ENCODE results near the gene BABAM2. TPM values are rescaled to one million over a fixed set of nuclear protein-coding genes. Genes with fewer than 3 reads are reported as not detected.

BABAM2 gene
- total and polyA plus RNA-seq, 9 of the 15 experiments (the other 6 are each of a cell fraction or from before 2014, with no cell fraction given): 10.9 to 37.4 (median 25.6) TPM

DNA sequence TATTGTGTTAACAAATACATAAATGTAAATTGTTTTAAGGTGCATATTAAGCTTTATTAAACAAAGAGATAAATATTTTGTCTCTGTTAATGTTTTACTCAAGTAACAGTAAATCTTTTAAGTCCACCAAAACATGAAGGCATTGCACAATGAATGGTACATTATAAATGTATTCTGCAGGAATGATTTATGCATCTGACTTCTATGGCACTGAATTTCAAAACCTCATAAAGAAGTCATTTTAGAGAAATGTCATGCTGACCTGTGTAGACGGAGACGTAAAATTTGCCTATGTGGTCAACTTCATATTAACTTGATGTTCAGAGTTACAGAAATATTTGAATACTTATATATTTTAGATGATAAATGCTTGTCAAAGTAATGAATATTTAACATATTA, 194.7 kb downstream of the BABAM2 start (continued):
- TF ChIP-seq, protein P1, sequence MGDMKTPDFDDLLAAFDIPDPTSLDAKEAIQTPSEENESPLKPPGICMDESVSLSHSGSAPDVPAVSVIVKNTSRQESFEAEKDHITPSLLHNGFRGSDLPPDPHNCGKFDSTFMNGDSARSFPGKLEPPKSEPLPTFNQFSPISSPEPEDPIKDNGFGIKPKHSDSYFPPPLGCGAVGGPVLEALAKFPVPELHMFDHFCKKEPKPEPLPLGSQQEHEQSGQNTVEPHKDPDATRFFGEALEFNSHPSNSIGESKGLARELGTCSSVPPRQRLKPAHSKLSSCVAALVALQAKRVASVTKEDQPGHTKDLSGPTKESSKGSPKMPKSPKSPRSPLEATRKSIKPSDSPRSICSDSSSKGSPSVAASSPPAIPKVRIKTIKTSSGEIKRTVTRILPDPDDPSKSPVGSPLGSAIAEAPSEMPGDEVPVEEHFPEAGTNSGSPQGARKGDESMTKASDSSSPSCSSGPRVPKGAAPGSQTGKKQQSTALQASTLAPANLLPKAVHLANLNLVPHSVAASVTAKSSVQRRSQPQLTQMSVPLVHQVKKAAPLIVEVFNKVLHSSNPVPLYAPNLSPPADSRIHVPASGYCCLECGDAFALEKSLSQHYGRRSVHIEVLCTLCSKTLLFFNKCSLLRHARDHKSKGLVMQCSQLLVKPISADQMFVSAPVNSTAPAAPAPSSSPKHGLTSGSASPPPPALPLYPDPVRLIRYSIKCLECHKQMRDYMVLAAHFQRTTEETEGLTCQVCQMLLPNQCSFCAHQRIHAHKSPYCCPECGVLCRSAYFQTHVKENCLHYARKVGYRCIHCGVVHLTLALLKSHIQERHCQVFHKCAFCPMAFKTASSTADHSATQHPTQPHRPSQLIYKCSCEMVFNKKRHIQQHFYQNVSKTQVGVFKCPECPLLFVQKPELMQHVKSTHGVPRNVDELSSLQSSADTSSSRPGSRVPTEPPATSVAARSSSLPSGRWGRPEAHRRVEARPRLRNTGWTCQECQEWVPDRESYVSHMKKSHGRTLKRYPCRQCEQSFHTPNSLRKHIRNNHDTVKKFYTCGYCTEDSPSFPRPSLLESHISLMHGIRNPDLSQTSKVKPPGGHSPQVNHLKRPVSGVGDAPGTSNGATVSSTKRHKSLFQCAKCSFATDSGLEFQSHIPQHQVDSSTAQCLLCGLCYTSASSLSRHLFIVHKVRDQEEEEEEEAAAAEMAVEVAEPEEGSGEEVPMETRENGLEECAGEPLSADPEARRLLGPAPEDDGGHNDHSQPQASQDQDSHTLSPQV (IDR thresholded peaks at IDR 0.05): no peak
- TF ChIP-seq ZNF197 (CRISPR knock-in tag; IDR thresholded peaks at IDR 0.05; ENCODE audit: low read depth) (no peak), RBM17 (IDR thresholded peaks at IDR 0.05; ENCODE audit: borderline replicate concordance, low read depth, low read length) (no peak)
- TF ChIP-seq, protein P2, sequence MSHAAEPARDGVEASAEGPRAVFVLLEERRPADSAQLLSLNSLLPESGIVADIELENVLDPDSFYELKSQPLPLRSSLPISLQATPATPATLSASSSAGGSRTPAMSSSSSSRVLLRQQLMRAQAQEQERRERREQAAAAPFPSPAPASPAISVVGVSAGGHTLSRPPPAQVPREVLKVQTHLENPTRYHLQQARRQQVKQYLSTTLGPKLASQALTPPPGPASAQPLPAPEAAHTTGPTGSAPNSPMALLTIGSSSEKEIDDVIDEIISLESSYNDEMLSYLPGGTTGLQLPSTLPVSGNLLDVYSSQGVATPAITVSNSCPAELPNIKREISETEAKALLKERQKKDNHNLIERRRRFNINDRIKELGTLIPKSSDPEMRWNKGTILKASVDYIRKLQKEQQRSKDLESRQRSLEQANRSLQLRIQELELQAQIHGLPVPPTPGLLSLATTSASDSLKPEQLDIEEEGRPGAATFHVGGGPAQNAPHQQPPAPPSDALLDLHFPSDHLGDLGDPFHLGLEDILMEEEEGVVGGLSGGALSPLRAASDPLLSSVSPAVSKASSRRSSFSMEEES (CRISPR knock-in tag; IDR thresholded peaks at IDR 0.05): no peak
- TF ChIP-seq, protein P3, sequence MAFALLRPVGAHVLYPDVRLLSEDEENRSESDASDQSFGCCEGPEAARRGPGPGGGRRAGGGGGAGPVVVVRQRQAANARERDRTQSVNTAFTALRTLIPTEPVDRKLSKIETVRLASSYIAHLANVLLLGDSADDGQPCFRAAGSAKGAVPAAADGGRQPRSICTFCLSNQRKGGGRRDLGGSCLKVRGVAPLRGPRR (CRISPR knock-in tag; IDR thresholded peaks at IDR 0.05): no peak
